Endothelial cell of umbilical vein (primary cell): ENCODE results near the gene CTSD. TPM values are rescaled to one million over a fixed set of nuclear protein-coding genes. Genes with fewer than 3 reads are reported as not detected.

ENCODE experiments used
- BruUV-seq: library from RNA; stranded (reverse); fragments of 400-500 nt; replicated peaks from 2 replicates; lab custom pipeline; 2021; lab: Mats Ljungman, UMichigan
- CTCF ChIA-PET: fragments of 300-600, 350-600 bp; sonication (Branson Sonifier 250); formaldehyde crosslinking; loops from one replicate; lab custom pipeline; 2021; ENCODE audit warnings: antibody characterized with exemption, inconsistent platforms; lab: Charles Lee
- POLR2A ChIA-PET: fragments of 300-600, 350-600 bp; sonication (Branson Sonifier 250); formaldehyde crosslinking; loops from one replicate; lab custom pipeline; 2021; ENCODE audit warnings: antibody characterized with exemption, inconsistent platforms; lab: Charles Lee
- DNase-seq: peaks from one replicate; pipeline ENCODE4 v3.0.0-alpha.2; 2011; ENCODE audit warnings: low read depth, low spot score
- FAIRE-seq: peaks from 2 replicates; lab custom pipeline; 2011; peaks lifted over from hg19 to GRCh38; lab: Jason Lieb, UNC
- H2AFZ ChIP-seq: 2 replicates; pipeline ENCODE4 v1.6.0; 2012; ENCODE audit warnings: low read depth, low read length, control low read depth, inconsistent platforms
- H3K27ac ChIP-seq: 2 replicates; pipeline ENCODE4 v1.5.1; 2011; ENCODE audit warnings: low read depth, mild to moderate bottlenecking, control low read depth, low read length, moderate library complexity; ENCODE audit not compliant: insufficient read depth
- H3K27me3 ChIP-seq, 2 experiments: 2 replicates each; pipeline versions ENCODE4 v1.6.0 to v1.6.1; 2011; ENCODE audit warnings: low read length in 2 of 2, mixed read lengths in 1 of 2; ENCODE audit not compliant: control insufficient read depth in 2 of 2, insufficient read depth in 2 of 2
- H3K36me3 ChIP-seq, 2 experiments: 2 replicates in 1 of 2; 3 replicates in 1 of 2; pipeline ENCODE4 v1.5.1; 2011; ENCODE audit warnings: low read length in 2 of 2, mild to moderate bottlenecking in 1 of 2, moderate library complexity in 1 of 2; ENCODE audit not compliant: control insufficient read depth in 2 of 2, insufficient read depth in 2 of 2; ENCODE audit errors: extremely low read depth in 1 of 2
- H3K4me1 ChIP-seq: 3 replicates; pipeline ENCODE4 v1.5.1; 2011; ENCODE audit warnings: mild to moderate bottlenecking, low read length; ENCODE audit not compliant: control insufficient read depth, insufficient read depth; ENCODE audit errors: extremely low read depth
- H3K4me2 ChIP-seq: 2 replicates; pipeline ENCODE4 v1.6.1; 2011; ENCODE audit warnings: low read length, control low read depth, mixed read lengths; ENCODE audit not compliant: insufficient read depth
- H3K4me3 ChIP-seq, 3 experiments: fragments of 200-600 bp in 1 of 3; sonication (generic), shearing (Covaris generic) in 1 of 3; replicated peaks in 1 of 3; 2 replicates each; pipeline ENCODE4 v1.5.1; 2011 to 2016; ENCODE audit warnings: control low read depth in 3 of 3, low read length in 3 of 3, mild to moderate bottlenecking in 2 of 3, inconsistent platforms in 1 of 3, low read depth in 1 of 3, moderate library complexity in 1 of 3; ENCODE audit not compliant: insufficient read depth in 1 of 3
- H3K79me2 ChIP-seq: 2 replicates; pipeline ENCODE4 v1.6.0; 2012; ENCODE audit warnings: low read length, inconsistent platforms; ENCODE audit not compliant: control insufficient read depth, insufficient read depth
- H3K9ac ChIP-seq: replicated peaks from 2 replicates; pipeline ENCODE3; 2011; ENCODE audit warnings: low read length, control low read depth; ENCODE audit not compliant: insufficient read depth; ENCODE audit errors: extremely low read depth
- H3K9me1 ChIP-seq: replicated peaks from 3 replicates; pipeline ENCODE4 v1.6.0; 2011; ENCODE audit warnings: mild to moderate bottlenecking, low read length; ENCODE audit not compliant: control insufficient read depth, insufficient read depth; ENCODE audit errors: extremely low read depth
- H3K9me3 ChIP-seq: replicated peaks from 2 replicates; pipeline ENCODE4 v1.5.1; 2012; ENCODE audit warnings: low read length, inconsistent platforms; ENCODE audit not compliant: control insufficient read depth, insufficient read depth
- H4K20me1 ChIP-seq: replicated peaks from 2 replicates; pipeline ENCODE3; 2011; ENCODE audit warnings: mild to moderate bottlenecking, low read length; ENCODE audit not compliant: control insufficient read depth, insufficient read depth; ENCODE audit errors: extremely low read depth
- EZH2 ChIP-seq: IDR thresholded peaks from 2 replicates; pipeline ENCODE4 v1.6.1; 2012; ENCODE audit warnings: borderline replicate concordance, low read depth, mild to moderate bottlenecking, moderate library complexity, low read length, inconsistent platforms; ENCODE audit not compliant: severe bottlenecking
- FOS ChIP-seq: IDR thresholded peaks from 2 replicates; pipeline ENCODE4 v1.6.1; 2011; ENCODE audit warnings: mild to moderate bottlenecking, low read length, moderate library complexity, borderline replicate concordance; ENCODE audit not compliant: insufficient read depth
- GATA2 ChIP-seq: IDR thresholded peaks from 2 replicates; pipeline ENCODE4 v1.7.0; 2011; ENCODE audit warnings: low read depth, mild to moderate bottlenecking, moderate library complexity, mixed read lengths, low read length; ENCODE audit not compliant: insufficient read length, insufficient read depth
- JUN ChIP-seq: IDR thresholded peaks from 2 replicates; pipeline ENCODE4 v1.6.1; 2011; ENCODE audit warnings: borderline replicate concordance, low read depth; ENCODE audit not compliant: insufficient read length, insufficient read depth
- MYC ChIP-seq: IDR thresholded peaks from one replicate; pipeline ENCODE4 v1.6.1; 2011; ENCODE audit warnings: mild to moderate bottlenecking, low read depth, low read length
- POLR2A ChIP-seq: IDR thresholded peaks from 2 replicates; pipeline ENCODE4 v1.6.1; 2012; ENCODE audit warnings: low read depth, mild to moderate bottlenecking, control low read depth, low read length
- POLR2AphosphoS5 ChIP-seq: IDR thresholded peaks from 2 replicates; pipeline ENCODE4 v1.6.1; 2012; ENCODE audit warnings: low read depth, mild to moderate bottlenecking, control low read depth, low read length, moderate library complexity; ENCODE audit not compliant: insufficient read depth
- dilution Hi-C: fragments of 300-500 bp; cut with MboI; formaldehyde crosslinking; loops from one replicate; pipeline ENCODE4 v1.15.0; 2019; ENCODE audit warnings: low sequenced_read_pairs; ENCODE audit not compliant: extremely low pct_ligation_motif_present
- intact Hi-C: fragments of 100-400 bp; cut with micrococcal nuclease; formaldehyde crosslinking; loops from one replicate; pipeline ENCODE4 v1.10.0; 2022
- polyA plus RNA-seq, 4 experiments: library from polyadenylated mRNA; depleted of rRNA in 3 of 4; stranded (reverse) in 3 of 4; unstranded in 1 of 4; fragments of >200 nt; gene quantifications; 2 replicates each; pipeline versions ENCODE4 v1.2.1 to v1.2.3, GENCODE V29; 2011 to 2012; ENCODE audit warnings: missing spikeins in 1 of 4
- total RNA-seq: library from RNA; stranded (reverse); gene quantifications from 2 replicates; pipeline ENCODE4 v1.2.3, GENCODE V29; 2021
- TF ChIP-seq, protein P1 (sequence below): IDR thresholded peaks from 2 replicates; pipeline ENCODE4 v1.6.1; 2011; ENCODE audit not compliant: insufficient read depth, insufficient read length
- TF ChIP-seq, protein P2 (sequence below), 2 donors: IDR thresholded peaks; 1 replicate in 1 of 2; 2 replicates in 1 of 2; pipeline ENCODE4 v1.5.1; 2011; ENCODE audit warnings: low read length in 2 of 2, mild to moderate bottlenecking in 2 of 2, moderate library complexity in 2 of 2, control low read depth in 1 of 2, inconsistent platforms in 1 of 2, low read depth in 1 of 2; ENCODE audit not compliant: insufficient read depth in 1 of 2; ENCODE audit errors: extremely low read depth in 1 of 2

The CTSD gene
- total and polyA plus RNA-seq, 2 donors (not counting 3 experiments of a cell fraction or from before 2014, with no cell fraction given): 215 to 248 TPM

DNA sequence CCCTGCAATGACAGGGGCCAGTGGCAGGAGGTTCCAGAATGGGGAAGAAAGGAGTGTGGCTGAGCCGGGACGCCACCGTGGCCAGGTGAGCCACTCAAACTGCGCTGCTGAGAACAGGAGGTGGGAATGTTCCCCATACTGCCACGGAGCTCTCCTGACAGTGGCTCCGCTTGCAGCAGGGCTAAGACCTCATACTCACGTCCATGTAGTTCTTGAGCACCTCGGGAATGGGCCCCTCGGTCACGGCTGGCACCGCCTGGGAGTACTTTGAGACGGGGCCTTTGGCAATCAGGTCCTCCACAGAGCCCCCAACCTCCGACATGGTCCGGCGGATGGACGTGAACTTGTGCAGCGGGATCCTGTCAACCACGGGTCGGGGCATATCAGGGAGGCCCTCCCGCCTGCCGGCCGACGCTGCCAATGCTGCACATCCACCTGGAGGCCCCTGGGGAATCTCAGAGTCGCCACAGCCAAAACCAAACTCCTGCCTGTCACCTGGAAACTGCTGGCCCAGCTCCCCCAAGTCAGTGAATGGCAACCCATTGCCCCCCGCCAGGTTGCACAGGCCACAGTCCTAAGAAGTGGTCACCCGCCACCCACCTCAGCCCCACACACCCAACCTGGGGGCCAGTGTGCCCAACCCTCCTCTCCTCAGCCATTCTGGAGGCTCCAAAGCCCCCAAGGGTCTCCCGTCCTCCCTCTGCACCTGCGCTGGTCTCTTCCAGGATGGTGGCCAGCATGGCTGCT is 2.4 kb downstream of the CTSD start:
- POLR2A ChIA-PET: no interaction called here
- H3K9ac ChIP-seq: no peak overlapping the region

More for the DNA sequence above, 2.4 kb downstream of the CTSD start:
- Histone ChIP-seq H3K9me1 (no peaks in the 10 kb centered on the region), H3K9me3 (no peaks in the 10 kb centered on the region), H3K4me2 (no peak overlapping the region), H3K36me3 (peaks cover 0 to 18% of the 10 kb centered on the region in 2 experiments), H4K20me1 (no peaks in the 10 kb centered on the region), H3K79me2 (peaks cover 9% of the 10 kb centered on the region), H3K27me3 (no peaks in the 10 kb centered on the region), H3K4me1 (peaks cover 22% of the 10 kb centered on the region), H3K27ac (no peak overlapping the region), H2AFZ (no peak overlapping the region), H3K4me3 (no peak overlapping the region)
- no peak for TF ChIP-seq JUN
- TF ChIP-seq, protein P1, sequence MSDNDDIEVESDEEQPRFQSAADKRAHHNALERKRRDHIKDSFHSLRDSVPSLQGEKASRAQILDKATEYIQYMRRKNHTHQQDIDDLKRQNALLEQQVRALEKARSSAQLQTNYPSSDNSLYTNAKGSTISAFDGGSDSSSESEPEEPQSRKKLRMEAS: no peak
- TF ChIP-seq, protein P2, sequence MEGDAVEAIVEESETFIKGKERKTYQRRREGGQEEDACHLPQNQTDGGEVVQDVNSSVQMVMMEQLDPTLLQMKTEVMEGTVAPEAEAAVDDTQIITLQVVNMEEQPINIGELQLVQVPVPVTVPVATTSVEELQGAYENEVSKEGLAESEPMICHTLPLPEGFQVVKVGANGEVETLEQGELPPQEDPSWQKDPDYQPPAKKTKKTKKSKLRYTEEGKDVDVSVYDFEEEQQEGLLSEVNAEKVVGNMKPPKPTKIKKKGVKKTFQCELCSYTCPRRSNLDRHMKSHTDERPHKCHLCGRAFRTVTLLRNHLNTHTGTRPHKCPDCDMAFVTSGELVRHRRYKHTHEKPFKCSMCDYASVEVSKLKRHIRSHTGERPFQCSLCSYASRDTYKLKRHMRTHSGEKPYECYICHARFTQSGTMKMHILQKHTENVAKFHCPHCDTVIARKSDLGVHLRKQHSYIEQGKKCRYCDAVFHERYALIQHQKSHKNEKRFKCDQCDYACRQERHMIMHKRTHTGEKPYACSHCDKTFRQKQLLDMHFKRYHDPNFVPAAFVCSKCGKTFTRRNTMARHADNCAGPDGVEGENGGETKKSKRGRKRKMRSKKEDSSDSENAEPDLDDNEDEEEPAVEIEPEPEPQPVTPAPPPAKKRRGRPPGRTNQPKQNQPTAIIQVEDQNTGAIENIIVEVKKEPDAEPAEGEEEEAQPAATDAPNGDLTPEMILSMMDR (IDR thresholded peaks at IDR 0.05; ENCODE audit: extremely low read depth in 1 of 2, insufficient read depth in 1 of 2, low read depth in 1 of 2, low read length in 2 of 2): no peak
- TF ChIP-seq POLR2A: no peak
- TF ChIP-seq FOS: no peak
- TF ChIP-seq GATA2: no peak
- TF ChIP-seq EZH2: no peak
- no peak for TF ChIP-seq MYC
- TF ChIP-seq POLR2AphosphoS5: no peak
- no peak for DNase-seq
- dilution Hi-C loops (no loop called here), intact Hi-C loops (loop anchor here (5.0 kb wide), 1 partner anchor 69 kb away; no protein-coding TSS in a partner anchor)
- no TSS peak for BruUV-seq
- CTCF ChIA-PET: interaction anchor here (1.4 kb wide), 1 partner anchor 109 kb away, joined by 3 read pairs; no protein-coding TSS in a partner anchor
- no peak for FAIRE-seq
